ENCODE results near the gene TOP2B. TPM values are rescaled to one million over a fixed set of nuclear protein-coding genes. Genes with fewer than 3 reads are reported as not detected.

Gene TOP2B
- total RNA-seq, 1 experiment from 2014 or later, result 63.1 TPM

DNA sequence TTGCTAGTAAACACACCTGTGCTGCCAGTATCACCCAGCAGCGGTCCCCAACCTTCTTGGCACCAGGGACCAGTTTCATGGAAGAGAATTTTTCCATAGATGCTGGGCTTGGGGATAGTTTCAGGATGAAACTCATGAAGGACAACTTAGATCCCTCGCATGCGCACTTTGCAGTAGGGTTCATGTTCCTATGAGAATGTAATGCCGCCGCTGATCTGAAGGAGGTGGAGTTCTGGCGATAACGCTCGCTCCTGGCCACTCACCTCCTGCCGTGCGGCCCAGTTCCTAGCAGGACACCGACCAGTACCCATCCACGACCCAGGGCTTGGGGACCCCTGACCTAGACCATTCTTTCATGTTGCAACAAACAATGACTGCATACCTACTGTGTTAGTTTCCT lies 89.7 kb downstream of the TOP2B start:
- ATAC-seq (no peak), DNase-seq (ENCODE audit: low read depth, low spot score) (no peak)
- Histone ChIP-seq H3K9me3 (ENCODE audit: control insufficient read depth, insufficient read depth, low read depth, low read length) (no peaks in the 10 kb centered on the region), H3K27ac (ENCODE audit: low read length) (no peak overlapping the region), H3K4me3 (ENCODE audit: low read depth in 2 of 2, low read length in 2 of 2) (no peak overlapping the region), H3K36me3 (ENCODE audit: control insufficient read depth, insufficient read depth, low read length) (no peaks in the 10 kb centered on the region), H3K4me1 (ENCODE audit: control insufficient read depth, insufficient read depth, low read length) (no peaks in the 10 kb centered on the region), H3K27me3 (ENCODE audit: control insufficient read depth, insufficient read depth, low read length) (no peaks in the 10 kb centered on the region)
- ChIA-PET CTCF (no interaction called here), POLR2A (no interaction called here)
- intact Hi-C loops (cut with micrococcal nuclease; ENCODE audit: unreplicated experiment) (no loop called here), in situ Hi-C loops (cut with HindIII; ENCODE audit: low pct_unique_long_range_greater_than_20kb, low sequenced_read_pairs) (no loop called here)
- TF ChIP-seq, protein P1, sequence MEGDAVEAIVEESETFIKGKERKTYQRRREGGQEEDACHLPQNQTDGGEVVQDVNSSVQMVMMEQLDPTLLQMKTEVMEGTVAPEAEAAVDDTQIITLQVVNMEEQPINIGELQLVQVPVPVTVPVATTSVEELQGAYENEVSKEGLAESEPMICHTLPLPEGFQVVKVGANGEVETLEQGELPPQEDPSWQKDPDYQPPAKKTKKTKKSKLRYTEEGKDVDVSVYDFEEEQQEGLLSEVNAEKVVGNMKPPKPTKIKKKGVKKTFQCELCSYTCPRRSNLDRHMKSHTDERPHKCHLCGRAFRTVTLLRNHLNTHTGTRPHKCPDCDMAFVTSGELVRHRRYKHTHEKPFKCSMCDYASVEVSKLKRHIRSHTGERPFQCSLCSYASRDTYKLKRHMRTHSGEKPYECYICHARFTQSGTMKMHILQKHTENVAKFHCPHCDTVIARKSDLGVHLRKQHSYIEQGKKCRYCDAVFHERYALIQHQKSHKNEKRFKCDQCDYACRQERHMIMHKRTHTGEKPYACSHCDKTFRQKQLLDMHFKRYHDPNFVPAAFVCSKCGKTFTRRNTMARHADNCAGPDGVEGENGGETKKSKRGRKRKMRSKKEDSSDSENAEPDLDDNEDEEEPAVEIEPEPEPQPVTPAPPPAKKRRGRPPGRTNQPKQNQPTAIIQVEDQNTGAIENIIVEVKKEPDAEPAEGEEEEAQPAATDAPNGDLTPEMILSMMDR (IDR thresholded peaks at IDR 0.05), result no peak
- TF ChIP-seq POLR2AphosphoS5 (IDR thresholded peaks at IDR 0.05; ENCODE audit: low read depth, low read length) (no peak), REST (IDR thresholded peaks at IDR 0.05; ENCODE audit: insufficient read depth in 1 of 2, low read depth in 2 of 2, low read length in 1 of 2) (no peak), TCF7L2 (IDR thresholded peaks at IDR 0.05; ENCODE audit: low read depth, low read length) (no peak), SIN3A (IDR thresholded peaks at IDR 0.05; ENCODE audit: borderline replicate concordance, insufficient read depth, low read depth, low read length) (no peak)
- BruUV-seq (replicated peaks), result no TSS peak

- H3K36me3 ChIP-seq (ENCODE audit: control insufficient read depth, insufficient read depth, low read length), result no peaks in the 10 kb centered on the region
- no peak overlapping the region for H3K27ac ChIP-seq (ENCODE audit: low read length)
- POLR2A ChIA-PET, result no interaction called here
- ATAC-seq (no peak), DNase-seq (ENCODE audit: low read depth, low spot score) (no peak)
- no peaks in the 10 kb centered on the region for H3K4me1 ChIP-seq (ENCODE audit: control insufficient read depth, insufficient read depth, low read length)
- TF ChIP-seq REST (IDR thresholded peaks at IDR 0.05; ENCODE audit: insufficient read depth in 1 of 2, low read depth in 2 of 2, low read length in 1 of 2) (no peak), TCF7L2 (IDR thresholded peaks at IDR 0.05; ENCODE audit: low read depth, low read length) (no peak), POLR2AphosphoS5 (IDR thresholded peaks at IDR 0.05; ENCODE audit: low read depth, low read length) (no peak), SIN3A (IDR thresholded peaks at IDR 0.05; ENCODE audit: borderline replicate concordance, insufficient read depth, low read depth, low read length) (no peak)
- TF ChIP-seq, protein P1 (IDR thresholded peaks at IDR 0.05), result no peak
- intact Hi-C loops (cut with micrococcal nuclease; ENCODE audit: unreplicated experiment), result no loop called here
- CTCF ChIA-PET, result no interaction called here
- H3K27me3 ChIP-seq (ENCODE audit: control insufficient read depth, insufficient read depth, low read length), result no peaks in the 10 kb centered on the region
- no peak overlapping the region for H3K4me3 ChIP-seq (ENCODE audit: low read depth in 2 of 2, low read length in 2 of 2)
- H3K9me3 ChIP-seq (ENCODE audit: control insufficient read depth, insufficient read depth, low read depth, low read length), result no peaks in the 10 kb centered on the region
- in situ Hi-C loops (cut with HindIII; ENCODE audit: low pct_unique_long_range_greater_than_20kb, low sequenced_read_pairs), result no loop called here
- no TSS peak for BruUV-seq (replicated peaks)
Measured at GRCh38 chr3:25574172-25574765, 90.4 kb downstream of the TOP2B start.

Measured in Panc1 (cell line).